Skeletal muscle cell (primary cell): ENCODE results near the gene CTNND2.

Experiments used
- DNase-seq: peaks from one replicate; pipeline ENCODE4 v3.0.0-alpha.2; 2010; ENCODE audit warnings: low read depth
- H3K4me3 ChIP-seq: 2 replicates; pipeline ENCODE4 v1.5.1; 2011; ENCODE audit warnings: low read depth, mild to moderate bottlenecking, control low read depth, low read length, moderate library complexity

The CTNND2 gene

GRCh38 chr5:11557063-11557462 lies 347.2 kb downstream of the CTNND2 start:
- no peak overlapping the region for H3K4me3 ChIP-seq
- DNase-seq, result no peak

DNA sequence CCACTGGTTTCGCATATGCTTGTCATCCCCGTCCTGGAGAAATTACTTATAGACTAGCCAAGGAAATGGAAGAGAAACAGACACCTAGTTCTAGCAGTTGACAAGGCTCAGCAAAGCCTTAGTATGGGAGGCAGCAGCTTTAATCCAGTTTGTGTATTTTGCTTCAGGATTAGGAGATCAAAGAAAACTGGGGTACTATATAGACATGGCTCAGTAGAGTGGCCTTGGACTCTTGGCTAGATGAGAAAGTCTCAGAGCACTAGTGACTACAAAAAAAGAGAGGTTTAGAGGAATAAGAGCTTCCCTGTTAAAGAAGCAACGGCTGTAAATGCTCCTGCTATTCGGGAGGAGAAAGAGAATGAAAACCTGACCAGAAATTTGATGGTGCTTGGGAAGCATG lies 349.1 kb downstream of the CTNND2 start:
- H3K4me3 ChIP-seq, result no peak overlapping the region
- DNase-seq, result no peak

GRCh38 chr5:11547730-11548129 lies 356.5 kb downstream of the CTNND2 start:
- no peak overlapping the region for H3K4me3 ChIP-seq
- DNase-seq, result no peak

- DNase-seq, result no peak
- H3K4me3 ChIP-seq, result no peak overlapping the region
These were observed 357.1 kb downstream of the CTNND2 start for GRCh38 chr5:11547140-11547539.

GRCh38 chr5:11540112-11540511 lies 364.1 kb downstream of the CTNND2 start:
- no peak for DNase-seq
- no peak overlapping the region for H3K4me3 ChIP-seq

DNA sequence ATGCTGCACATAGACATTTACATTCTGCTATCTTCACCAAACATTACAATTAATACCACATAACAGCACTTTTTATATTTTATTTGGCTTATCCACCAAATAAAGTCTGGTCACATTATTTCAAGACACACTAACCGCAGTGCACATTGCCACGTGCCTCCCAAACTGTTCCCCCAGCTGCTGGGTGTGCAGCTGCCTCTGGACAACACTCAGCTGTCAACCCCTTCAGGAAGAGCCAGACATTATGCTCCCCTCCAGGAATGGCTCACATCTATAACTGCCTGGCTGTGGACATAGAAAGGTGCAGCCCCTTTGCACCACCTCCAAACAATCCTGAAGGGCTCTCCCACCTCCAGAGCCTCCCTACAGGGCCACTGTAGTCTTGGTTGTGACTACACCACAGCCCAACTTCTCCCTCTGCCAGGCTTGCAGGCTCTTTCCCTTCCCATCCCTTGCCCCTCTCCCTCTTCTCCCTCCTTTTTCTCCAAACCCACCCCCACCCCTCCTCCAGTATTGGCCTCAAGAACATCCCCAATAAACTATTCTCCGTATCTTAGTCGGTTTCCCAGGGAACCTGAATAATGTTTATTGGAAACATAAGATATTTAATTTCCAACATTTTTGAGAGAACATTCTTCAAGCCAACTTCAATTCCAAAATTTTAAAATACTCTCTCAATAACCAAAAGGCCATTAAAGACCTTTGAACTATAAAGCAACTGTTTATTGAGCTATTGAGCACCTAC lies 372.3 kb downstream of the CTNND2 start:
- DNase-seq, result no peak
- H3K4me3 ChIP-seq, result no peak overlapping the region

DNA sequence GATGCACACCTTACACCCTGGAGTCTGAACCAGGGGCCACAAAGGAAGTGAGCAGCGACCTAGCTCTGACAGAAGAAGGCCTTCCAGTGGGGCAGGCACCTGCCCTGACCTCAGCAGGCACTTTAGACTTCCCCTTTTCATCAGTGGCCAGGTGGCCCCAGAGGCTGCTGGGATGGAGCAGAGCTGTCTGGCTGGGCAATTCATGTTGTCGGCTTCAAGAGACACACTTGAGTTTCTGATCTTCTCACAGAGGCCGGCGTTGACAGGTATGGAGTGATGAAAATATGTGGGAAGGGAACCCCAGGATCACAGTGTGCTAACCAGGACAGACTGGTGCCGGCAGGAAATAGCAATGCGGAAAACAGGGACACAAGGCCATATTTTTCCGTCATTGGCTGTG lies 375.5 kb downstream of the CTNND2 start:
- no peak for DNase-seq
- H3K4me3 ChIP-seq, result no peak overlapping the region

- no peak for DNase-seq
- H3K4me3 ChIP-seq, result no peak overlapping the region
These were observed 376.4 kb downstream of the CTNND2 start for GRCh38 chr5:11527652-11528349.

DNA sequence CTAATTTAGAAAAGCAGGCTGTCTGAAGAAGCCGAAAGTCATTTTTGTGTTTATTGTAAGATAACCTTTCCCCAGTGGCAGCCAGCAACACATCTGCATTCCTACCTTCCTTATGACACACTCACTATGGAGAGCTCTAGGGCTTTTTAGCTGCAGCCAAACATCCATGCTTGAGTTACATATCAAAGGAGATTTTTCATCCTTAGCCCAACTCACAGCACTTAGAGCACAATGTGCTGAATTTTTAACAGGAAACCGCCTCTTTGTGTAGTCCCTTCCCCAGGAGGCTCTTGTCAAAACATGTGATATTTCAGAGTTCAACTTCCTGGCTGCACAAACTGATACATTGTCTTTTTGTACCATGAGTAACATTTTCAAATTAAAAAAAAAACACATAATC lies 379.2 kb downstream of the CTNND2 start:
- H3K4me3 ChIP-seq, result no peak overlapping the region
- no peak for DNase-seq

DNA sequence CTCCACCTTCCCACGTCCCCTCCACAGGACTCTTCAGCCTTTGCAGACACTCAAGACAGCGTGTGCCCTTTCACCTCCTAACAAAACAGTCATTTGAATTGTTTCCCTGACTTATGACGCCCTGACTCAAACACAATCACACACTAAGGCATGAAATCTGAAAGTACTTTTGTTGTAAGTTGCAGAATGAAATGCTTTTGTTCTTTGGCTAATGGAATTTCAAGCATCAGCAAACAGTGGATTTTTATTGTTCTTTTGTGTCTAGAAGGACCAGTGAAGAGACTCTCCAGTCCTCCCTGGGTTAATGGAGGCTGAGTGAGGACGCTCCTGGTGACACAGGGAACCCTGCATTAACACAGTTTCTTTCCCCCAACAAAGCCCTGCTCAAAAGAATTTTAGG lies 380.1 kb downstream of the CTNND2 start:
- no peak for DNase-seq
- H3K4me3 ChIP-seq, result no peak overlapping the region

DNA sequence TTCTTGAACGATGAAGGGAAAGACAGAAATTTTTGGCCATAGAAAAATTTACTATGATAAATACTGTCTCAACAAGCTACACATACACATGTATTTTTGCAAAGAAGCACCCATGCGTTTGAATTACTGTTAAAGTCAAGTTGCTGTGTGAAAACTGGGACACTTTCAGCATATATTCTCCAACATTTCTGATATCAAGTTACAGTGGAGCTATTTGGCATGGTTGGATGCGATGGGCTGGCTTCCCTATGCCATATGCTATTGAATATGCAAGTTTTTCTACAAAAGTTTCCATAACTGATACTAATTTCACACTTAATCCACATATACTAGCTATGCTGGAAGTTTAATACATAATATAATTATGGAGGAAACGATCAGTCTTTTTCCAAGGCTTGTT lies 381.4 kb downstream of the CTNND2 start:
- no peak for DNase-seq

DNA sequence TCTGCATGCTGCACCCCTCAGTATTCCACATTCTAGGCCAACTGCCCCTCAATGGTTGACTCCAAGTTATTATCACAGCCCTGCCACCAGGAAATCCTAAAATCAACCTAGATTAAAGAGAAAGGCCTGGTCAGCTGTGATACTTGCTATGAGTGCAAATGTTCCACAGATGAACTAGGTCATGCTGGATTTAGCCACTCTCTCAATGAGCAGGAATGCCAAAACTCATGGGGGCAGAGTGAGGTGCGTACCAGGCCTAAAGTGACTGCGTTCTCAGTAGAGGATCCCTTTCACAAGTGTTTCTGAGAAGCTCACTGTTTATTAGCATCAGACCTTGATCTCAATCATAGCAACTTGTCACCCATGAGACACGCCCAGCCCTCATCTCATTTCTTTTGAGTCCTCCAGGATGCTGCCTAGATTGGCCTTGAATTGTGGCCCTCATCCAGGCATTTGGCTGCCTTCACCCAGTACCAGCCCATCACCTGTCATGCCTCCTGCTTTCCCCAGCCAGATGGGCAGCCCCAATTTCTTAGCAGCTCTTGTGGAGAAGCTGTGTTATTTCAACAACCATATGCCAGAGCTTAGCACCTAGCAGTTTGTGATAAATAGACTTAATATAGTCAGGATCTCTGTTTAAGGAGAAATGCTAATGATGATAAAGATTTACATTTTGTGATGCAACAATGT lies 383.9 kb downstream of the CTNND2 start:
- H3K4me3 ChIP-seq, result no peak overlapping the region

More for the DNA sequence above, 381.4 kb downstream of the CTNND2 start:
- no peak overlapping the region for H3K4me3 ChIP-seq

DNA sequence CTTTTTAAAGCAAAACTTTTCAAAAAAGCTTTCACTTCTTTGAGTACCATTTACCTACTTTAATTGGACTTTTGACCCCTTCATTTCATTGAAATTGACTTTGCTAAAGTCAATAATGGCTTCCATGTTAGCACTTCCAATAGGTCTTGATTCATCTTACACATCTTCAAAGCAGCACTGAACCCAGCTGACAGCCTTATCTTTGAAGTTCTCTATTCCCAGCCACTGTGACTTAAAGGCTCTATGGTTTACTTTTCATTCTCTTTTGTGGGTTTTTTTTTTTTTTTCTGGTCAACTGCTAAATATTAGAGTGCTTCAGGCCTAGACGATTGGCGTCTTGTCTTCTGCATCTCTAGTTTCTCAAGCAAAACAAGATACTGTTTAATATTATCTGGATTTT lies 385.0 kb downstream of the CTNND2 start:
- DNase-seq, result no peak
- H3K4me3 ChIP-seq, result no peak overlapping the region

More for the DNA sequence above, 383.9 kb downstream of the CTNND2 start:
- no peak for DNase-seq

DNA sequence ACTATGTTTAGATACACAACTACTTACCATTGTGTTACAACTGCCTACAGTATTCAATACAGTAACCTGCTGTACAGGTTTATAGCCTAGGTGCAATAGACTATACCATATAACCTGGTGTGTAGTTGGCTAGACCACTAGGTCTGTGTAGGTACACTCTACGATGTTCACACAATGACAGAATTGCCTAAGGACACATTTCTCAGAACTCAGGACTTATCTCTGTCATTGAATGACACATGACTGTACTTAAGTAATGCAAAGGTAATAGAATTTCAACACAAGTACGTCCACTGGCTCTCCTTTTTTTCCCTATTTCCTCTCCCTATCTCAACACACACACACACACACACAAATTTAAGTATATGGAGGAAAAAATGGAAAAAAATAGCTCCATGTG lies 385.6 kb downstream of the CTNND2 start:
- no peak for DNase-seq

GRCh38 chr5:11514705-11515432 lies 389.4 kb downstream of the CTNND2 start:
- no peak for DNase-seq
- no peak overlapping the region for H3K4me3 ChIP-seq

More for the DNA sequence above, 385.6 kb downstream of the CTNND2 start:
- no peak overlapping the region for H3K4me3 ChIP-seq

DNA sequence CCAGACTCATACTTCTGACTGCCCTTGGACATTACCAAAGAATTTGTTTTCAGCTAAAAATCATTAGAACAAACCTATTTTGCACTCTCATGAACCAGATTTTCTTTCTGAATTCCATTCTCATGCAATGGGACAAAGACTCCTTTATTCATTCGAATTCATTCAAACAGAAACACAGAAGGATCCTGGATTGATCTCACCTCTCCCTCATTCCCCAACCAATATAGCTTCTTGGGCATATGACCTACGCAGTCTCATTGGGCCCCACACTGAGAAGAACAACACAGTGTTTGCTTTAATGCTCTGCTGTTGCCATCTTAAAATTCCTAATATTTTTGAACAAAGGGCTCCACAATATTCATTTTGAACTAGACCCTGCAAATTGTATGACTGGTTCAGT lies 392.4 kb downstream of the CTNND2 start:
- DNase-seq, result no peak
- no peak overlapping the region for H3K4me3 ChIP-seq

DNA sequence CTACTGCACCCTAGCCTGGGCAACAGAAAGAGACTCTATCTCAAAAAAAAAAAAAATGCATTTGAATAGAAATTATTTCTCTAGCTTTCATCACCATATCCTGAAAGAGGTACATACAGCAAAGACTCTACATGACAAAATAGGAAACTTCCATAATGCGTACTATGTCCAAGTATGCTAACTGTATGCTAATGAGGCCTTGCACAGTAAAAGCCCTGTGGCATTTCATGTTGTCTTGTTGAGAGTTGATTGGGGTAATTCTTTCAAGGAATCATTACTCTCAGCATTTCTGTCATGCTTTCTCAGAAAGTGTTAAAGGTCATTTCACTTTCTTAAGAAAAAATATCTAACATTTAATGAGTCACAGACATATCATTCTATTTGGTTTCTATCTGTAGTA lies 393.4 kb downstream of the CTNND2 start:
- no peak overlapping the region for H3K4me3 ChIP-seq
- no peak for DNase-seq

- DNase-seq, result no peak
- H3K4me3 ChIP-seq, result no peak overlapping the region
These were observed 394.5 kb downstream of the CTNND2 start for GRCh38 chr5:11509793-11510192.

DNA sequence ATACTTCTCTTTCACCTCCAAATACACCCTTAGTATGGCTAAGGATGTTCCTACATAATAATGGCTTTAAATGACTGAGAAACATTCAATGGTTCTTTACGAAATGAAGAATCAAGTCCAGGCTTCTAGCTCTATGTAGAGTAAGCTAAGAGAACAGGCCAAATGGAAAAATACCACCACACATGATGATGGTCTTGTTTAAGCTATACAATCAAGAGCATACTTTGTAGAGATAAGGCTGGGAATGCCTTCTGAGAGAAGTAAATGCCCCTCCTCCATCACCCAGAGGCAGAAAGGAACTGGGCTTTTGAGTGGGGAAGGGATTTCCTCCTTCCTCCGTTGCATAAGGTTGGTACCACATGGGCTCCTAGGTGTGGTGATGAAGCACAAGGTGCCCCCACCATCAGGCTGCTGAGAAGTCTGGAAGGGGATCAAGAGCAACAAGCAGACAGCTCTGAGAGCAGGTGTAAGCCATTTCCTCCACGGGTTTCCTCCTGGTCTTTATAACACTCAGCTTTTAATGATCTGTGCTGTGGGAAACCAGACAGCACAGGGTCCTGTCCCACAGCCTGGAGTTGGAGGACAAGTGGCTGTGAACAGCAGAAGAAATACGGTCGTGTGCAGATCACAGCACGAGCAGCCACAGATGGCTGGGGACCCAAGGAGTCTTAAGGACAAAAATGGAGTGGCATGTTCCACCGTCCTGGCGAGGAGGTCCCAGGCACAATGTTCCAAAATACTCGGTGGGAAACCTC lies 396.9 kb downstream of the CTNND2 start:
- no peak for DNase-seq
- H3K4me3 ChIP-seq, result no peak overlapping the region
